Lower leg skin (tissue), 4 donors: ENCODE results near the gene PHACTR2. TPM values are rescaled to one million over a fixed set of nuclear protein-coding genes. Genes with fewer than 3 reads are reported as not detected.

Experiments used
- DNase-seq, 2 donors: peaks; one replicate each; pipeline ENCODE4 v3.0.0-alpha.2; 2019; ENCODE audit warnings: low spot score in 2 of 2
- H3K4me3 ChIP-seq: fragments of 200-600 bp; sonication (generic); 2 replicates; pipeline ENCODE4 v1.5.1; 2017; ENCODE audit warnings: mild to moderate bottlenecking, low read depth; ENCODE audit not compliant: poor library complexity, severe bottlenecking
- CTCF ChIP-seq, 3 donors: fragments of 450-650 bp; IDR thresholded peaks; one replicate each; pipeline ENCODE4 v1.5.1; 2016; ENCODE audit warnings: antibody characterized with exemption in 3 of 3, mild to moderate bottlenecking in 3 of 3, moderate library complexity in 2 of 3
- POLR2A ChIP-seq, 2 donors: fragments of 450-650 bp; IDR thresholded peaks; one replicate each; pipeline ENCODE4 v1.6.1; 2016 to 2017; ENCODE audit warnings: antibody characterized with exemption in 2 of 2, mild to moderate bottlenecking in 1 of 2, moderate library complexity in 1 of 2
- WGBS, 2 donors: methylation state at CpG; one replicate each; pipeline ENCODE4 v1.1.5; 2018; 5-methylcytosine and 5-hydroxymethylcytosine counted together
- intact Hi-C: fragments of 100-400 bp; cut with DNase I; formaldehyde crosslinking; loops from one replicate; pipeline ENCODE4 v1.15.0; 2023; ENCODE audit warnings: low total_unique reads
- total RNA-seq, 4 donors: library from RNA; depleted of rRNA; stranded (reverse); fragments of >200 nt; gene quantifications; one replicate each; pipeline ENCODE4 v1.1.0, GENCODE V29; 2016

PHACTR2 gene
- total RNA-seq, 4 donors from 2014 or later: 9.4 to 24.5 (median 15.2) TPM

GRCh38 chr6:143828572-143828971 lies 150.8 kb downstream of the PHACTR2 start:
- no peak overlapping the region for H3K4me3 ChIP-seq
- DNase-seq: no peak
- TF ChIP-seq CTCF (IDR thresholded peaks at IDR 0.05) (no peak), POLR2A (IDR thresholded peaks at IDR 0.05) (no peak)
- intact Hi-C loops: no loop called here

GRCh38 chr6:143836150-143836549 lies 158.4 kb downstream of the PHACTR2 start:
- H3K4me3 ChIP-seq: no peak overlapping the region
- no peak for TF ChIP-seq POLR2A (IDR thresholded peaks at IDR 0.05)
- no peak for TF ChIP-seq CTCF (IDR thresholded peaks at IDR 0.05)
- no peak for DNase-seq
- intact Hi-C loops: no loop called here
- 92 to 94% methylated on average over 2 of the region's 2 CpGs for WGBS, 2 donors

- no peak for DNase-seq
- 62 to 71% methylated on average over 5 of the region's 5 CpGs for WGBS, 2 donors
- H3K4me3 ChIP-seq: no peak overlapping the region
- TF ChIP-seq CTCF (IDR thresholded peaks at IDR 0.05): no peak
- no peak for TF ChIP-seq POLR2A (IDR thresholded peaks at IDR 0.05)
- intact Hi-C loops: no loop called here
Observed at GRCh38 chr6:143838395-143838794, 160.6 kb downstream of the PHACTR2 start.

- WGBS, 2 donors: 70 to 84% methylated on average over 4 of the region's 4 CpGs
- H3K4me3 ChIP-seq: no peak overlapping the region
- no peak for DNase-seq
- intact Hi-C loops: no loop called here
- TF ChIP-seq POLR2A (IDR thresholded peaks at IDR 0.05) (no peak), CTCF (IDR thresholded peaks at IDR 0.05) (no peak)
Observed at GRCh38 chr6:143839196-143839595, 161.4 kb downstream of the PHACTR2 start.

GRCh38 chr6:143840595-143841265 lies 163.0 kb downstream of the PHACTR2 start:
- WGBS, 2 donors: 93 to 96% methylated on average over 6 of the region's 6 CpGs
- no peak for DNase-seq
- intact Hi-C loops: no loop called here
- H3K4me3 ChIP-seq: no peak overlapping the region
- no peak for TF ChIP-seq CTCF (IDR thresholded peaks at IDR 0.05)
- TF ChIP-seq POLR2A (IDR thresholded peaks at IDR 0.05): no peak

GRCh38 chr6:143842461-143842901 lies 164.7 kb downstream of the PHACTR2 start:
- WGBS, 2 donors: 32 to 39% methylated on average over 7 of the region's 7 CpGs
- intact Hi-C loops: no loop called here
- no peak for TF ChIP-seq POLR2A (IDR thresholded peaks at IDR 0.05)
- no peak for TF ChIP-seq CTCF (IDR thresholded peaks at IDR 0.05)
- peak overlapping the region; percentile 79 for H3K4me3 ChIP-seq
- DNase-seq: no peak
